GM10847 (cell line): ENCODE data around the gene PRPS2.

Experiments used
- POLR2A ChIP-seq: IDR thresholded peaks from 2 replicates; pipeline ENCODE4 v1.6.1; 2011; ENCODE audit not compliant: insufficient read length; ENCODE audit errors: extremely low read depth

PRPS2 gene

GRCh38 chrX:12794654-12795053, 3.4 kb downstream of the PRPS2 start:
- no peak for TF ChIP-seq POLR2A

GRCh38 chrX:12798601-12799000, 7.4 kb downstream of the PRPS2 start:
- TF ChIP-seq POLR2A, result no peak

GRCh38 chrX:12799118-12799517, 7.9 kb downstream of the PRPS2 start:
- TF ChIP-seq POLR2A, result no peak

- no peak for TF ChIP-seq POLR2A
Measured at GRCh38 chrX:12802741-12803140, 11.5 kb downstream of the PRPS2 start.

- no peak for TF ChIP-seq POLR2A
Measured at GRCh38 chrX:12804655-12805054, 13.4 kb downstream of the PRPS2 start.

GRCh38 chrX:12805333-12805732, 14.1 kb downstream of the PRPS2 start:
- no peak for TF ChIP-seq POLR2A

- TF ChIP-seq POLR2A, result no peak
Measured at GRCh38 chrX:12811658-12812057, 20.4 kb downstream of the PRPS2 start.

GRCh38 chrX:12814420-12814819, 23.2 kb downstream of the PRPS2 start:
- no peak for TF ChIP-seq POLR2A

- TF ChIP-seq POLR2A, result no peak
Measured at GRCh38 chrX:12817528-12817927, 26.3 kb downstream of the PRPS2 start.

GRCh38 chrX:12819222-12819621, 28.0 kb downstream of the PRPS2 start:
- no peak for TF ChIP-seq POLR2A

- no peak for TF ChIP-seq POLR2A
Measured at GRCh38 chrX:12820737-12821136, 29.5 kb downstream of the PRPS2 start.

GRCh38 chrX:12824944-12825343, 33.7 kb downstream of the PRPS2 start:
- no peak for TF ChIP-seq POLR2A

GRCh38 chrX:12825801-12826200, 34.6 kb downstream of the PRPS2 start:
- TF ChIP-seq POLR2A, result no peak

GRCh38 chrX:12843061-12843667, 52.0 kb downstream of the PRPS2 start:
- TF ChIP-seq POLR2A, result no peak

GRCh38 chrX:12843668-12844279, 52.6 kb downstream of the PRPS2 start:
- TF ChIP-seq POLR2A, result no peak

GRCh38 chrX:12844319-12844718, 53.1 kb downstream of the PRPS2 start:
- no peak for TF ChIP-seq POLR2A

- TF ChIP-seq POLR2A, result no peak
Measured at GRCh38 chrX:12865359-12865758, 74.1 kb downstream of the PRPS2 start.
